ENCODE measurements around the gene CLDN1. TPM values are rescaled to one million over a fixed set of nuclear protein-coding genes. Genes with fewer than 3 reads are reported as not detected.

CLDN1 gene
- total RNA-seq, 1 experiment from 2014 or later: 1.0 TPM

DNA sequence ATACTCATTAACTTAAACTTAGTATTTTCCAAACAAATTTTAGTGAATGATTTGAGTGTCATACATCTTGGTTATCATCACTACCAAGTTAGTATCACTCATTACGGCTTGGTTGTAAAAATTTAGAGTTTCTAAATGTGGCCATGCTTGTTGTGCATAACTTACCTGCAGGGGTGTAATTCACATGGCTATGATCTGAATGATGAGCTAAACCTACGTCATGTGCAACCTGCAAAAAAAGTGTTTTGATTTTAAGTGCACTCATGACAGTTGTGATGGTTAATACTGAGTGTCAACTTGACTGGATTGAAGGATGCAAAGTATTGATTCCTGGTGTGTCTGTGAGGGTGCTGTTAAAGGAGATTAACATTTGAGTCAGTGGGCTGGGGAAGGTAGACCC lies 48.1 kb upstream of the CLDN1 start:
- Mint-ChIP-seq H3K36me3 (ENCODE audit: insufficient read depth in 1 of 3, low read depth in 3 of 3) (no peaks in the 10 kb centered on the region; a peak in 1 of 7 replicates), H3K27ac (no peak overlapping the region; a peak in 1 of 7 replicates), H3K4me3 (no peak overlapping the region), H3K9me3 (no peaks in the 10 kb centered on the region), H3K27me3 (ENCODE audit: low read depth) (no peaks in the 10 kb centered on the region), H3K4me1 (peaks cover 3 to 7% of the 10 kb centered on the region in 2 experiments)
- no peak overlapping the region for H2BK120ac ChIP-seq (ENCODE audit: low read depth, low read length, poor library complexity, severe bottlenecking)
- no peaks in the 10 kb centered on the region for H3K79me2 ChIP-seq (ENCODE audit: insufficient read depth, low read length)
- no peak overlapping the region for H2BK5ac ChIP-seq (ENCODE audit: insufficient read length, low read length)
- peaks cover 2% of the 10 kb centered on the region; the same call in 1 of the 2 replicates for H3K4me1 ChIP-seq (ENCODE audit: insufficient read depth, low read length)
- no peaks in the 10 kb centered on the region for H3K9me3 ChIP-seq (ENCODE audit: control insufficient read depth, low read depth, low read length)
- no peak overlapping the region for H3K4me2 ChIP-seq (ENCODE audit: insufficient read depth, insufficient read length, low read length)
- no peaks in the 10 kb centered on the region for H3K23me2 ChIP-seq (ENCODE audit: insufficient read length, low read depth, low read length, poor library complexity, severe bottlenecking)
- no peak overlapping the region for H2BK12ac ChIP-seq (ENCODE audit: insufficient read length, low read depth, low read length)
- H3K79me1 ChIP-seq (ENCODE audit: insufficient read depth, low read depth, low read length, poor library complexity, severe bottlenecking): no peaks in the 10 kb centered on the region
- no peak overlapping the region for H3K18ac ChIP-seq (ENCODE audit: insufficient read length, low read depth, low read length)
- H3K4ac ChIP-seq (ENCODE audit: low read depth, low read length): no peak overlapping the region
- H3T11ph ChIP-seq (ENCODE audit: low read length): no peak overlapping the region
- H3K23ac ChIP-seq (ENCODE audit: insufficient read length, low read depth, low read length): no peak overlapping the region
- no peak overlapping the region for H4K91ac ChIP-seq (ENCODE audit: insufficient read length, low read depth, low read length)
- H2BK20ac ChIP-seq (ENCODE audit: low read depth, low read length, poor library complexity, severe bottlenecking): no peak overlapping the region
- WGBS (ENCODE audit: extremely low coverage, insufficient read length, low lambda C conversion rate): no CpG with 5 or more reads among the region's 2 CpGs
- TF ChIP-seq, protein P1, sequence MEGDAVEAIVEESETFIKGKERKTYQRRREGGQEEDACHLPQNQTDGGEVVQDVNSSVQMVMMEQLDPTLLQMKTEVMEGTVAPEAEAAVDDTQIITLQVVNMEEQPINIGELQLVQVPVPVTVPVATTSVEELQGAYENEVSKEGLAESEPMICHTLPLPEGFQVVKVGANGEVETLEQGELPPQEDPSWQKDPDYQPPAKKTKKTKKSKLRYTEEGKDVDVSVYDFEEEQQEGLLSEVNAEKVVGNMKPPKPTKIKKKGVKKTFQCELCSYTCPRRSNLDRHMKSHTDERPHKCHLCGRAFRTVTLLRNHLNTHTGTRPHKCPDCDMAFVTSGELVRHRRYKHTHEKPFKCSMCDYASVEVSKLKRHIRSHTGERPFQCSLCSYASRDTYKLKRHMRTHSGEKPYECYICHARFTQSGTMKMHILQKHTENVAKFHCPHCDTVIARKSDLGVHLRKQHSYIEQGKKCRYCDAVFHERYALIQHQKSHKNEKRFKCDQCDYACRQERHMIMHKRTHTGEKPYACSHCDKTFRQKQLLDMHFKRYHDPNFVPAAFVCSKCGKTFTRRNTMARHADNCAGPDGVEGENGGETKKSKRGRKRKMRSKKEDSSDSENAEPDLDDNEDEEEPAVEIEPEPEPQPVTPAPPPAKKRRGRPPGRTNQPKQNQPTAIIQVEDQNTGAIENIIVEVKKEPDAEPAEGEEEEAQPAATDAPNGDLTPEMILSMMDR (conservative IDR thresholded peaks at IDR 0.05): no peak
- H4K20me1 ChIP-seq (ENCODE audit: control insufficient read depth, insufficient read depth, insufficient read length): no peaks in the 10 kb centered on the region
- H3K56ac ChIP-seq (ENCODE audit: insufficient read length, low read depth, low read length): no peak overlapping the region
- no peak overlapping the region for H2BK15ac ChIP-seq (ENCODE audit: low read depth, low read length)
- no peak overlapping the region for H2AK5ac ChIP-seq (ENCODE audit: insufficient read length, low read length)
- no peaks in the 10 kb centered on the region for H3K27me3 ChIP-seq (ENCODE audit: insufficient read depth, low read length)
- H3K27ac ChIP-seq (ENCODE audit: insufficient read length, low read depth, low read length): no peak overlapping the region
- no peak overlapping the region for H3K9ac ChIP-seq (ENCODE audit: extremely low read depth, insufficient read length, low read length)
- H4K5ac ChIP-seq (ENCODE audit: insufficient read length, low read depth, low read length): no peak overlapping the region
- H2AFZ ChIP-seq (ENCODE audit: low read length): no peak overlapping the region
- DNase-seq: no peak
- H4K8ac ChIP-seq (replicated peaks; ENCODE audit: insufficient read length, low read depth, low read length): no peak overlapping the region
- H3K14ac ChIP-seq (ENCODE audit: insufficient read depth, low read length): no peak overlapping the region

Data from H9 (cell line).